Measurements from ENCODE around the gene LHX3.

DNA sequence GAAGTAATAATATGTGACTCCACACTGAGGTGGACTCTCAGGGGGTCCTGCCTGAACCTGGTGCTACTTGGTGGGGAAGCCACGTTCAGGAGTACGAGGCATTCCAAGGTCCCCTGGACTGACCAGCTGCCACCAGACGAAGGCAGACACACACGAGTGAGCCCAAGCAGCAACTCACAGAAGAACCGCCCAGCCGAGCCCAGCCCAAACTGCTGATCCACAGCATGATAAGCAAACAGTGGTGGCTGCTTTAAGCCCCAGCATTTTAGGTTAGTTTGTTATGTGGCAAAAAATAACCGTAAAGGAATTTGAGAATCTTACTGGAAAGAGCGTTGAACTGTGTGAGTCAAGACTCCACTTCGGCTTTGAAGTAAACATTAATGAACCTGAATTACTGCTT lies 8.8 kb upstream of the LHX3 start:
- TF ChIP-seq, protein P1, sequence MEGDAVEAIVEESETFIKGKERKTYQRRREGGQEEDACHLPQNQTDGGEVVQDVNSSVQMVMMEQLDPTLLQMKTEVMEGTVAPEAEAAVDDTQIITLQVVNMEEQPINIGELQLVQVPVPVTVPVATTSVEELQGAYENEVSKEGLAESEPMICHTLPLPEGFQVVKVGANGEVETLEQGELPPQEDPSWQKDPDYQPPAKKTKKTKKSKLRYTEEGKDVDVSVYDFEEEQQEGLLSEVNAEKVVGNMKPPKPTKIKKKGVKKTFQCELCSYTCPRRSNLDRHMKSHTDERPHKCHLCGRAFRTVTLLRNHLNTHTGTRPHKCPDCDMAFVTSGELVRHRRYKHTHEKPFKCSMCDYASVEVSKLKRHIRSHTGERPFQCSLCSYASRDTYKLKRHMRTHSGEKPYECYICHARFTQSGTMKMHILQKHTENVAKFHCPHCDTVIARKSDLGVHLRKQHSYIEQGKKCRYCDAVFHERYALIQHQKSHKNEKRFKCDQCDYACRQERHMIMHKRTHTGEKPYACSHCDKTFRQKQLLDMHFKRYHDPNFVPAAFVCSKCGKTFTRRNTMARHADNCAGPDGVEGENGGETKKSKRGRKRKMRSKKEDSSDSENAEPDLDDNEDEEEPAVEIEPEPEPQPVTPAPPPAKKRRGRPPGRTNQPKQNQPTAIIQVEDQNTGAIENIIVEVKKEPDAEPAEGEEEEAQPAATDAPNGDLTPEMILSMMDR (IDR thresholded peaks at IDR 0.05; ENCODE audit: insufficient read depth, low read depth, low read length), result no peak
- no peak for TF ChIP-seq EZH2 (IDR thresholded peaks at IDR 0.05; ENCODE audit: insufficient read depth, low read length)
